ENCODE results near the gene LCE1C.

LCE1C gene

GRCh38 chr1:152759453-152760173 lies 46.8 kb downstream of the LCE1C start:
- no peak for DNase-seq (ENCODE audit: low spot score)

GRCh38 chr1:152758636-152759035 lies 47.8 kb downstream of the LCE1C start:
- DNase-seq (ENCODE audit: low spot score), result no peak

- no peak for DNase-seq (ENCODE audit: low spot score)
Observed at GRCh38 chr1:152757747-152758146, 48.7 kb downstream of the LCE1C start, which contains the start of gene KPRP. Gene KPRP (plus strand): TSS chr1:152758025. CDS start chr1:152759589, 1,564 bp downstream.

- DNase-seq (ENCODE audit: low spot score), result no peak
Observed at GRCh38 chr1:152756872-152757271, 49.6 kb downstream of the LCE1C start.

All from RKO (cell line).